Panc1 (cell line): ENCODE measurements around the gene GTPBP1. TPM values are rescaled to one million over a fixed set of nuclear protein-coding genes. Genes with fewer than 3 reads are reported as not detected.

Experiments used
- ATAC-seq: fragments of 200-7000 bp; cut with Tn5 transposase; 2 replicates; pipeline ENCODE4 v1.9.1; 2020; ENCODE audit warnings: mild to moderate bottlenecking, moderate library complexity
- BruUV-seq: library from RNA; stranded (reverse); fragments of 400-500 nt; replicated peaks from 2 replicates; lab custom pipeline; 2021; lab: Mats Ljungman, UMichigan
- CTCF ChIA-PET: fragments of 300-600 bp; sonication (Branson Sonifier 250); formaldehyde crosslinking; loops from one replicate; lab custom pipeline; 2022; ENCODE audit warnings: antibody characterized with exemption; lab: Charles Lee
- POLR2A ChIA-PET: fragments of 300-600 bp; sonication (Branson Sonifier 250); formaldehyde crosslinking; loops from one replicate; lab custom pipeline; 2022; ENCODE audit warnings: antibody characterized with exemption; lab: Charles Lee
- DNase-seq: peaks from one replicate; pipeline ENCODE4 v3.0.0-alpha.2; 2010; ENCODE audit warnings: low read depth, low spot score
- H3K27ac ChIP-seq: 2 replicates; pipeline ENCODE4 v1.5.1; 2011; ENCODE audit warnings: mild to moderate bottlenecking, low read length, inconsistent platforms
- H3K27me3 ChIP-seq: fragments of 200-500 bp; sonication (Bioruptor generic); 2 replicates; pipeline ENCODE4 v1.6.0; 2014; ENCODE audit warnings: low read length, inconsistent platforms; ENCODE audit not compliant: control insufficient read depth, insufficient read depth
- H3K36me3 ChIP-seq: fragments of 200-500 bp; sonication (Bioruptor generic); 2 replicates; pipeline ENCODE4 v1.5.1; 2014; ENCODE audit warnings: inconsistent platforms, mild to moderate bottlenecking, low read length, moderate library complexity; ENCODE audit not compliant: control insufficient read depth, insufficient read depth
- H3K4me1 ChIP-seq: 2 replicates; pipeline ENCODE4 v1.5.1; 2011; ENCODE audit warnings: inconsistent platforms, mild to moderate bottlenecking, low read length, moderate library complexity; ENCODE audit not compliant: control insufficient read depth, insufficient read depth
- H3K4me3 ChIP-seq, 2 experiments: 2 replicates each; pipeline ENCODE4 v1.5.1; 2011 to 2012; ENCODE audit warnings: low read depth in 2 of 2, low read length in 2 of 2, mild to moderate bottlenecking in 2 of 2, inconsistent platforms in 1 of 2, moderate library complexity in 1 of 2
- H3K9me3 ChIP-seq: fragments of 200-500 bp; sonication (Bioruptor generic); 2 replicates; pipeline ENCODE4 v1.5.1; 2014; ENCODE audit warnings: low read depth, mild to moderate bottlenecking, inconsistent platforms, low read length, moderate library complexity; ENCODE audit not compliant: control insufficient read depth, insufficient read depth
- CTCF ChIP-seq: fragments of 450-650 bp; IDR thresholded peaks from 2 replicates; pipeline ENCODE4 v1.5.1; 2017; ENCODE audit warnings: mild to moderate bottlenecking
- POLR2AphosphoS5 ChIP-seq: IDR thresholded peaks from 2 replicates; pipeline ENCODE4 v1.6.1; 2012; ENCODE audit warnings: mild to moderate bottlenecking, low read depth, low read length, moderate library complexity
- REST ChIP-seq, 2 experiments: IDR thresholded peaks; 2 replicates each; pipeline ENCODE4 v1.6.1; 2011 to 2012; ENCODE audit warnings: low read depth in 2 of 2, control low read depth in 1 of 2, low read length in 1 of 2, mild to moderate bottlenecking in 1 of 2, moderate library complexity in 1 of 2; ENCODE audit not compliant: insufficient read depth in 1 of 2
- SIN3A ChIP-seq: IDR thresholded peaks from 2 replicates; pipeline ENCODE4 v1.6.1; 2012; ENCODE audit warnings: low read depth, mild to moderate bottlenecking, low read length, moderate library complexity, borderline replicate concordance; ENCODE audit not compliant: insufficient read depth
- TCF7L2 ChIP-seq: IDR thresholded peaks from 2 replicates; pipeline ENCODE4 v1.6.1; 2011; ENCODE audit warnings: mild to moderate bottlenecking, low read depth, low read length, inconsistent platforms
- in situ Hi-C: cut with HindIII; loops from 2 replicates; pipeline ENCODE4 v1.10.0; 2016; ENCODE audit warnings: low sequenced_read_pairs, low pct_unique_long_range_greater_than_20kb
- intact Hi-C: fragments of 100-400 bp; cut with micrococcal nuclease; formaldehyde crosslinking; loops from one replicate; pipeline ENCODE4 v1.10.0; 2022; ENCODE audit not compliant: unreplicated experiment
- total RNA-seq: library from RNA; stranded (reverse); gene quantifications from one replicate; pipeline ENCODE4 v1.2.1, GENCODE V29; 2021; ENCODE audit not compliant: unreplicated experiment

Gene GTPBP1
- total RNA-seq, 1 experiment from 2014 or later = 25.5 TPM

GRCh38 chr22:38689651-38690050 is 16.1 kb upstream of the GTPBP1 start:
- in situ Hi-C loops = no loop called here
- intact Hi-C loops = no loop called here
- no TSS peak for BruUV-seq
- Histone ChIP-seq H3K4me3 (no peak overlapping the region), H3K36me3 (peaks cover 2% of the 10 kb centered on the region; the same call in 1 of the 2 replicates), H3K27ac (no peak overlapping the region), H3K4me1 (peaks cover 4% of the 10 kb centered on the region; the same call in 1 of the 2 replicates), H3K27me3 (no peaks in the 10 kb centered on the region), H3K9me3 (no peaks in the 10 kb centered on the region)
- ATAC-seq (no peak), DNase-seq (no peak)
- CTCF ChIA-PET = no interaction called here
- TF ChIP-seq REST (IDR thresholded peaks at IDR 0.05; ENCODE audit: insufficient read depth in 1 of 2, low read depth in 2 of 2, low read length in 1 of 2) (no peak), CTCF (no peak), TCF7L2 (no peak), POLR2AphosphoS5 (no peak), SIN3A (no peak)
- POLR2A ChIA-PET = no interaction called here

- POLR2A ChIA-PET = no interaction called here
Measured at GRCh38 chr22:38694049-38694448, 11.7 kb upstream of the GTPBP1 start.

More at GRCh38 chr22:38694049-38694448, 11.7 kb upstream of the GTPBP1 start:
- intact Hi-C loops = no loop called here
- H3K4me3 ChIP-seq = no peak overlapping the region
- H3K27me3 ChIP-seq = no peaks in the 10 kb centered on the region
- DNase-seq (no peak), ATAC-seq (no peak)
- no peaks in the 10 kb centered on the region for H3K9me3 ChIP-seq
- H3K4me1 ChIP-seq = peaks cover 19% of the 10 kb centered on the region
- no peak for TF ChIP-seq SIN3A
- TF ChIP-seq CTCF = no peak
- no peak for TF ChIP-seq REST (IDR thresholded peaks at IDR 0.05; ENCODE audit: insufficient read depth in 1 of 2, low read depth in 2 of 2, low read length in 1 of 2)
- no peak for TF ChIP-seq POLR2AphosphoS5
- no peak for TF ChIP-seq TCF7L2
- BruUV-seq = no TSS peak
- in situ Hi-C loops = no loop called here
- CTCF ChIA-PET = no interaction called here
- no peaks in the 10 kb centered on the region for H3K36me3 ChIP-seq
- H3K27ac ChIP-seq = no peak overlapping the region
